IMR-90 (cell line): ENCODE results near the gene TOE1. TPM values are rescaled to one million over a fixed set of nuclear protein-coding genes. Genes with fewer than 3 reads are reported as not detected.

Experiments
- ATAC-seq: fragments of 200-7000 bp; cut with Tn5 transposase; 2 replicates; pipeline ENCODE4 v1.9.1; 2020; ENCODE audit warnings: low read depth, mild to moderate bottlenecking, moderate library complexity
- BruUV-seq: library from RNA; stranded (reverse); fragments of 400-500 nt; replicated peaks from 2 replicates; lab custom pipeline; 2021; lab: Mats Ljungman, UMichigan
- CTCF ChIA-PET: fragments of 300-600 bp; formaldehyde crosslinking; extraction: SDS; loops from one replicate; lab custom pipeline; 2021; ENCODE audit warnings: antibody characterized with exemption; lab: Yijun Ruan, JAX
- POLR2A ChIA-PET: fragments of 300-600 bp; sonication (Branson Sonifier 250); formaldehyde crosslinking; loops from one replicate; lab custom pipeline; 2022; ENCODE audit warnings: antibody characterized with exemption; ENCODE audit not compliant: unreplicated experiment; lab: Charles Lee
- DNase-seq: peaks from one replicate; pipeline ENCODE4 v3.0.0; 2013
- H2AFZ ChIP-seq: replicated peaks from 2 replicates; pipeline ENCODE3; 2013; ENCODE audit warnings: low read length, mild to moderate bottlenecking; ENCODE audit not compliant: poor library complexity
- H2AK5ac ChIP-seq: 2 replicates; pipeline ENCODE4 v1.6.1; 2013; ENCODE audit warnings: low read depth, low read length, inconsistent platforms
- H2AK9ac ChIP-seq: replicated peaks from 2 replicates; pipeline ENCODE3; 2013; ENCODE audit warnings: mild to moderate bottlenecking, low read depth, low read length, moderate library complexity; ENCODE audit not compliant: poor library complexity
- H2BK120ac ChIP-seq: 2 replicates; pipeline ENCODE4 v1.6.1; 2013; ENCODE audit warnings: low read depth, low read length, inconsistent platforms
- H2BK15ac ChIP-seq: 3 replicates; pipeline ENCODE4 v1.6.1; 2013; ENCODE audit warnings: low read depth, low read length, inconsistent platforms
- H2BK20ac ChIP-seq: 2 replicates; pipeline ENCODE4 v1.6.1; 2013; ENCODE audit warnings: low read depth, mild to moderate bottlenecking, inconsistent platforms, low read length, moderate library complexity
- H2BK5ac ChIP-seq: 2 replicates; pipeline ENCODE4 v1.6.1; 2013; ENCODE audit warnings: mild to moderate bottlenecking, low read depth, low read length, inconsistent platforms; ENCODE audit not compliant: poor library complexity, severe bottlenecking
- H3K14ac ChIP-seq: replicated peaks from 2 replicates; pipeline ENCODE4 v1.6.1; 2013; ENCODE audit warnings: low read depth, low read length, inconsistent platforms
- H3K18ac ChIP-seq: 2 replicates; pipeline ENCODE4 v1.6.1; 2013; ENCODE audit warnings: low read depth, low read length, control low read depth
- H3K23ac ChIP-seq: 2 replicates; pipeline ENCODE4 v1.6.1; 2013; ENCODE audit warnings: low read depth, low read length, inconsistent platforms
- H3K27ac ChIP-seq: 2 replicates; pipeline ENCODE4 v1.5.1; 2013; ENCODE audit warnings: mild to moderate bottlenecking, control low read depth, low read length; ENCODE audit not compliant: insufficient read depth
- H3K27me3 ChIP-seq: 2 replicates; pipeline ENCODE4 v1.6.1; 2013; ENCODE audit warnings: low read length; ENCODE audit not compliant: control insufficient read depth, insufficient read depth
- H3K36me3 ChIP-seq: 2 replicates; pipeline ENCODE4 v1.6.1; 2013; ENCODE audit warnings: low read length, mixed read lengths; ENCODE audit not compliant: control insufficient read depth, insufficient read depth
- H3K4ac ChIP-seq: 2 replicates; pipeline ENCODE4 v1.6.1; 2013; ENCODE audit warnings: low read depth, low read length, inconsistent platforms
- H3K4me1 ChIP-seq: 2 replicates; pipeline ENCODE4 v1.6.1; 2013; ENCODE audit warnings: low read length, mixed read lengths; ENCODE audit not compliant: control insufficient read depth, insufficient read depth
- H3K4me2 ChIP-seq: 2 replicates; pipeline ENCODE4 v1.6.1; 2013; ENCODE audit warnings: low read depth, mild to moderate bottlenecking, control low read depth, low read length, moderate library complexity
- H3K4me3 ChIP-seq: 2 replicates; pipeline ENCODE4 v1.5.1; 2013; ENCODE audit warnings: low read depth, mild to moderate bottlenecking, control low read depth, low read length, moderate library complexity; ENCODE audit not compliant: insufficient read depth
- H3K56ac ChIP-seq: 2 replicates; pipeline ENCODE4 v1.6.1; 2013; ENCODE audit warnings: low read length, inconsistent platforms; ENCODE audit not compliant: insufficient read depth; ENCODE audit errors: extremely low read depth
- H3K79me1 ChIP-seq, 2 experiments: 2 replicates each; pipeline ENCODE4 v1.6.1; 2013; ENCODE audit warnings: low read length in 2 of 2, inconsistent platforms in 1 of 2, low read depth in 1 of 2
- H3K9ac ChIP-seq: 2 replicates; pipeline ENCODE4 v1.6.1; 2013; ENCODE audit warnings: low read depth, low read length, control low read depth
- H3K9me1 ChIP-seq: 2 replicates; pipeline ENCODE4 v1.6.1; 2013; ENCODE audit warnings: low read length, inconsistent platforms; ENCODE audit not compliant: insufficient read depth
- H3K9me3 ChIP-seq: 2 replicates; pipeline ENCODE4 v1.6.1; 2013; ENCODE audit warnings: low read length; ENCODE audit not compliant: control insufficient read depth, insufficient read depth
- H4K20me1 ChIP-seq: 2 replicates; pipeline ENCODE4 v1.6.1; 2013; ENCODE audit warnings: low read length, inconsistent platforms; ENCODE audit not compliant: insufficient read depth
- H4K5ac ChIP-seq: 2 replicates; pipeline ENCODE4 v1.6.1; 2013; ENCODE audit warnings: mild to moderate bottlenecking, low read depth, low read length, control low read depth
- H4K8ac ChIP-seq, 2 experiments: 2 replicates each; pipeline ENCODE4 v1.6.1; 2013; ENCODE audit warnings: low read depth in 2 of 2, low read length in 2 of 2, control low read depth in 1 of 2, inconsistent platforms in 1 of 2
- H4K91ac ChIP-seq: 2 replicates; pipeline ENCODE4 v1.6.1; 2013; ENCODE audit warnings: low read depth, low read length, inconsistent platforms; ENCODE audit not compliant: insufficient read depth
- MXI1 ChIP-seq: IDR thresholded peaks from 2 replicates; pipeline ENCODE4 v1.6.1; 2012; ENCODE audit warnings: low read depth, mild to moderate bottlenecking, low read length, moderate library complexity, borderline replicate concordance
- WGBS, 2 experiments: methylation state at CpG; one replicate each; pipeline versions ENCODE4 v1.1.5 to v1.1.7; 2013; ENCODE audit warnings: missing lambda C conversion rate in 2 of 2; ENCODE audit not compliant: insufficient read length in 1 of 2; ENCODE audit errors: extremely low coverage in 2 of 2; 5-methylcytosine and 5-hydroxymethylcytosine counted together
- dilution Hi-C: fragments of 300-500 bp; cut with HindIII; formaldehyde crosslinking; loops from one replicate; pipeline ENCODE4 v1.14.3; 2018; ENCODE audit warnings: low sequenced_read_pairs; ENCODE audit not compliant: unreplicated experiment
- in situ Hi-C: fragments of 300-500 bp; cut with MboI; formaldehyde crosslinking; loops from 3 replicates; pipeline ENCODE4 v1.14.3; 2019; ENCODE audit warnings: low sequenced_read_pairs, inconsistent platforms, mixed read lengths
- intact Hi-C: fragments of 100-400 bp; cut with micrococcal nuclease; formaldehyde crosslinking; loops from 2 replicates; pipeline ENCODE4 v1.10.0; 2022
- polyA plus RNA-seq, 3 experiments: library from polyadenylated mRNA; depleted of rRNA; stranded (reverse); fragments of >200 nt; gene quantifications; 2 replicates each; pipeline ENCODE4 v1.2.3, GENCODE V29; 2012; ENCODE audit warnings: low replicate concordance in 1 of 3
- total RNA-seq: library from RNA; depleted of rRNA; stranded (reverse); fragments of >200 nt; gene quantifications from 2 replicates; pipeline ENCODE4 v1.2.3, GENCODE V29; 2012

Gene TOE1
- total and polyA plus RNA-seq, 2 of the 4 experiments (the other 2 are of a cell fraction), result 15.5 to 18.6 TPM

GRCh38 chr1:45302505-45303150 lies 37.3 kb upstream of the TOE1 start:
- peak overlapping the region; percentile 4; the same call in 1 of the 2 replicates for H3K23ac ChIP-seq
- peak overlapping the region; percentile 82 for H3K14ac ChIP-seq
- peak overlapping the region; percentile 68; the same call in 1 of the 2 replicates for H3K9ac ChIP-seq
- POLR2A ChIA-PET, result interaction anchor here (1.0 to 1.1 kb wide), 3 partner anchors 289 to 503 kb away, joined by 3 to 7 read pairs (median 6); partner anchors contain the start of genes HECTD3, PLK3 and UROD
- peak overlapping the region; percentile 74; the same call in 1 of the 2 replicates for H4K91ac ChIP-seq
- H2BK5ac ChIP-seq, result no peak overlapping the region
- dilution Hi-C loops (no loop called here), intact Hi-C loops (loop anchor here (2.0 to 10.0 kb wide), 6 partner anchors 95 to 585 kb away; partner anchors contain the start of genes BTBD19, DYNLT4, PLK3 and RNU5D-1), in situ Hi-C loops (loop anchor here (5.0 to 10.0 kb wide), 2 partner anchors 290 to 468 kb away; partner anchors contain the start of genes HECTD3 and UROD)
- no peaks in the 10 kb centered on the region for H4K20me1 ChIP-seq
- H3K4ac ChIP-seq, result peak overlapping the region; percentile 91
- peak overlapping the region; percentile 70; the same call in 1 of the 2 replicates for H3K4me2 ChIP-seq
- no peaks in the 10 kb centered on the region for H3K9me3 ChIP-seq
- H2AK5ac ChIP-seq, result peak overlapping the region; percentile 82
- peak overlapping the region; percentile 82 for H2AFZ ChIP-seq
- peak overlapping the region; percentile 94 to 97 for H4K8ac ChIP-seq
- H2BK20ac ChIP-seq, result no peak overlapping the region
- peak overlapping the region; percentile 85 for H2AK9ac ChIP-seq
- no peak overlapping the region for H2BK15ac ChIP-seq
- CTCF ChIA-PET, result interaction anchor here (2.3 to 7.2 kb wide), 2 partner anchors 284 to 288 kb away, joined by 17 to 53 read pairs; no protein-coding TSS in a partner anchor
- no peak for TF ChIP-seq MXI1
- DNase-seq (no peak), ATAC-seq (no peak)
- BruUV-seq, result no TSS peak
- no peak overlapping the region for H3K56ac ChIP-seq
- 97% methylated on average over 5 of the region's 16 CpGs; no CpG with 5 or more reads in 1 of the 2 experiments for whole genome bisulfite sequencing, 2 experiments
- peaks cover 4% of the 10 kb centered on the region; the same call in 1 of the 2 replicates for H3K4me1 ChIP-seq
- H3K27me3 ChIP-seq, result no peaks in the 10 kb centered on the region
- H2BK120ac ChIP-seq, result 0 out of 2 replicates have a peak overlapping the region, but pooled peaks have one; percentile 22
- no peak overlapping the region; the same call in 1 of the 2 replicates for H3K18ac ChIP-seq
- no peak overlapping the region for H3K27ac ChIP-seq
- no peak overlapping the region for H3K4me3 ChIP-seq
- H3K79me1 ChIP-seq, result peaks cover 0 to 11% of the 10 kb centered on the region in 2 experiments; a peak in 2 of 4 replicates
- H3K36me3 ChIP-seq, result no peaks in the 10 kb centered on the region
- no peaks in the 10 kb centered on the region for H3K9me1 ChIP-seq
- no peak overlapping the region; the same call in 1 of the 2 replicates for H4K5ac ChIP-seq
